ENCODE data around the gene FRMPD4. TPM values are rescaled to one million over a fixed set of nuclear protein-coding genes. Genes with fewer than 3 reads are reported as not detected.

The FRMPD4 gene
- total and polyA plus RNA-seq, 10 of the 15 experiments (the other 5 are each of a cell fraction or from before 2014, with no cell fraction given): not detected

- ChIA-PET RAD21 (ENCODE audit: unreplicated experiment) (no interaction called here), CTCF (no interaction called here), SMC1A (ENCODE audit: uncharacterized antibody, unreplicated experiment) (no interaction called here), POLR2A (no interaction called here)
- Histone ChIP-seq H3K4me3 (no peak overlapping the region), H3K27me3 (replicated peaks in 1 of 2; ENCODE audit: control insufficient read depth in 2 of 2, insufficient read depth in 2 of 2, low read length in 1 of 2) (no peaks in the 10 kb centered on the region; a peak in 1 of 4 replicates), H3K9ac (ENCODE audit: control insufficient read depth, insufficient read depth, low read length) (no peak overlapping the region), H3K4me2 (ENCODE audit: control insufficient read depth, insufficient read depth) (no peak overlapping the region), H3K79me2 (ENCODE audit: control insufficient read depth, insufficient read depth, low read length) (no peaks in the 10 kb centered on the region), H3K36me3 (ENCODE audit: control insufficient read depth in 2 of 2, insufficient read depth in 2 of 2, low read length in 1 of 2) (no peaks in the 10 kb centered on the region), H3K27ac (ENCODE audit: control insufficient read depth, insufficient read depth) (no peak overlapping the region), H4K20me1 (ENCODE audit: control insufficient read depth, insufficient read depth) (no peaks in the 10 kb centered on the region), H3K4me1 (ENCODE audit: control insufficient read depth, insufficient read depth, low read length) (no peaks in the 10 kb centered on the region), H2AFZ (ENCODE audit: control insufficient read depth, low read depth, low read length) (no peak overlapping the region), H3K9me3 (replicated peaks; ENCODE audit: control insufficient read depth, insufficient read depth, low read length) (no peaks in the 10 kb centered on the region; the same call in 2 of the 3 replicates)
- FAIRE-seq (no peak), ATAC-seq (no peak), DNase-seq (ENCODE audit: low read depth, low spot score) (no peak)
- TF ChIP-seq KLF5 (IDR thresholded peaks at IDR 0.05; ENCODE audit: partially characterized antibody) (no peak), CREM (IDR thresholded peaks at IDR 0.05; ENCODE audit: low read depth) (no peak), RFX5 (IDR thresholded peaks at IDR 0.05; ENCODE audit: low read depth, low read length) (no peak), TARDBP (IDR thresholded peaks at IDR 0.05; ENCODE audit: borderline replicate concordance) (no peak), CREB1 (IDR thresholded peaks at IDR 0.05; ENCODE audit: low read depth) (no peak), MEF2B (IDR thresholded peaks at IDR 0.05; ENCODE audit: partially characterized antibody, poor library complexity, severe bottlenecking) (no peak), DPF2 (IDR thresholded peaks at IDR 0.05) (no peak), SMARCA5 (IDR thresholded peaks at IDR 0.05) (no peak), ZBED1 (IDR thresholded peaks at IDR 0.05; ENCODE audit: borderline replicate concordance) (no peak)
- TF ChIP-seq, protein P1, sequence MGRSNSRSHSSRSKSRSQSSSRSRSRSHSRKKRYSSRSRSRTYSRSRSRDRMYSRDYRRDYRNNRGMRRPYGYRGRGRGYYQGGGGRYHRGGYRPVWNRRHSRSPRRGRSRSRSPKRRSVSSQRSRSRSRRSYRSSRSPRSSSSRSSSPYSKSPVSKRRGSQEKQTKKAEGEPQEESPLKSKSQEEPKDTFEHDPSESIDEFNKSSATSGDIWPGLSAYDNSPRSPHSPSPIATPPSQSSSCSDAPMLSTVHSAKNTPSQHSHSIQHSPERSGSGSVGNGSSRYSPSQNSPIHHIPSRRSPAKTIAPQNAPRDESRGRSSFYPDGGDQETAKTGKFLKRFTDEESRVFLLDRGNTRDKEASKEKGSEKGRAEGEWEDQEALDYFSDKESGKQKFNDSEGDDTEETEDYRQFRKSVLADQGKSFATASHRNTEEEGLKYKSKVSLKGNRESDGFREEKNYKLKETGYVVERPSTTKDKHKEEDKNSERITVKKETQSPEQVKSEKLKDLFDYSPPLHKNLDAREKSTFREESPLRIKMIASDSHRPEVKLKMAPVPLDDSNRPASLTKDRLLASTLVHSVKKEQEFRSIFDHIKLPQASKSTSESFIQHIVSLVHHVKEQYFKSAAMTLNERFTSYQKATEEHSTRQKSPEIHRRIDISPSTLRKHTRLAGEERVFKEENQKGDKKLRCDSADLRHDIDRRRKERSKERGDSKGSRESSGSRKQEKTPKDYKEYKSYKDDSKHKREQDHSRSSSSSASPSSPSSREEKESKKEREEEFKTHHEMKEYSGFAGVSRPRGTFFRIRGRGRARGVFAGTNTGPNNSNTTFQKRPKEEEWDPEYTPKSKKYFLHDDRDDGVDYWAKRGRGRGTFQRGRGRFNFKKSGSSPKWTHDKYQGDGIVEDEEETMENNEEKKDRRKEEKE (IDR thresholded peaks at IDR 0.05): no peak
- TF ChIP-seq, protein P2, sequence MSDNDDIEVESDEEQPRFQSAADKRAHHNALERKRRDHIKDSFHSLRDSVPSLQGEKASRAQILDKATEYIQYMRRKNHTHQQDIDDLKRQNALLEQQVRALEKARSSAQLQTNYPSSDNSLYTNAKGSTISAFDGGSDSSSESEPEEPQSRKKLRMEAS (IDR thresholded peaks at IDR 0.05; ENCODE audit: low read depth, low read length): no peak
- intact Hi-C loops (cut with micrococcal nuclease; ENCODE audit: unreplicated experiment): no loop called here
- no TSS peak for BruUV-seq (replicated peaks)
- in situ Hi-C loops (cut with MboI): no loop called here
- WGBS (ENCODE audit: insufficient coverage, insufficient replicate concordance, low lambda C conversion rate, missing lambda C conversion rate): 24% methylated on average over 2 of the region's 2 CpGs
Observed at GRCh38 chrX:12471061-12471460, 332.8 kb downstream of the FRMPD4 start.

All from GM12878 (cell line).